Sigmoid colon (tissue), 7 donors: Measurements from ENCODE around the gene UVRAG. TPM values are rescaled to one million over a fixed set of nuclear protein-coding genes. Genes with fewer than 3 reads are reported as not detected.

Experiments used
- DNase-seq: peaks from one replicate; pipeline ENCODE4 v3.0.0-alpha.2; 2019
- H3K27ac ChIP-seq, 4 donors: fragments of 200-600 bp; sonication (generic); one replicate each; pipeline ENCODE4 v1.5.1; 2016 to 2019; ENCODE audit warnings: mild to moderate bottlenecking in 1 of 4
- H3K27me3 ChIP-seq, 3 donors: fragments of 200-600 bp; sonication (generic); one replicate each; pipeline ENCODE4 v1.5.1; 2019; ENCODE audit warnings: mild to moderate bottlenecking in 1 of 3
- H3K36me3 ChIP-seq, 4 donors: fragments of 200-600 bp; sonication (generic); one replicate each; pipeline ENCODE4 v1.5.1; 2016 to 2019
- H3K4me1 ChIP-seq, 4 donors: fragments of 200-600 bp; sonication (generic); one replicate each; pipeline ENCODE4 v1.5.1; 2017 to 2019
- H3K4me3 ChIP-seq, 4 donors: fragments of 200-600 bp; sonication (generic); one replicate each; pipeline ENCODE4 v1.5.1; 2017 to 2019; ENCODE audit warnings: mild to moderate bottlenecking in 2 of 4, moderate library complexity in 1 of 4
- H3K9me3 ChIP-seq, 4 donors: fragments of 200-600 bp in 3 of 4; sonication (generic) in 3 of 4; one replicate each; pipeline versions ENCODE4 v1.5.1 to v1.6.1; 2013 to 2019
- EP300 ChIP-seq, 4 donors: sonication (generic); formaldehyde crosslinking; IDR thresholded peaks; one replicate each; pipeline ENCODE4 v1.6.1; 2017; ENCODE audit warnings: antibody characterized with exemption in 4 of 4
- POLR2A ChIP-seq, 2 donors: fragments of 450-650 bp; IDR thresholded peaks; one replicate each; pipeline ENCODE4 v1.6.1; 2016; ENCODE audit warnings: antibody characterized with exemption in 2 of 2, mild to moderate bottlenecking in 2 of 2, moderate library complexity in 2 of 2
- POLR2AphosphoS5 ChIP-seq, 4 donors: sonication (generic); formaldehyde crosslinking; IDR thresholded peaks; one replicate each; pipeline ENCODE4 v1.6.1; 2017; ENCODE audit warnings: antibody characterized with exemption in 4 of 4
- WGBS, 2 donors: extraction: QIAGEN DNeasy Blood & Tissue Kit; methylation state at CpG; one replicate each; pipeline ENCODE4 v1.1.7; 2013; 5-methylcytosine and 5-hydroxymethylcytosine counted together
- intact Hi-C: fragments of 100-400 bp; cut with DNase I; formaldehyde crosslinking; loops from one replicate; pipeline ENCODE4 v1.15.1; 2023
- polyA plus RNA-seq, 3 donors: library from polyadenylated mRNA; stranded (reverse); fragments of 200-250 nt; gene quantifications; one replicate each; pipeline ENCODE4 v1.2.3, GENCODE V29; 2013
- total RNA-seq, 4 donors: library from RNA; depleted of rRNA; stranded (reverse); fragments of >200 nt; gene quantifications; one replicate each; pipeline ENCODE4 v1.1.0, GENCODE V29; 2016
- TF ChIP-seq, protein P1 (sequence below), 4 experiments: fragments of 450-650 bp in 3 of 4; fragments of 200-600 bp in 1 of 4; IDR thresholded peaks; one replicate each; pipeline ENCODE4 v1.5.1; 2016 to 2019; ENCODE audit warnings: antibody characterized with exemption in 4 of 4, mild to moderate bottlenecking in 3 of 4, moderate library complexity in 2 of 4
- donor health status: healthy with polysubstance abuse.
- donor health status: Bipolar disorder and iron deficiency.
- donor health status: healthy.

Gene UVRAG
- total and polyA plus RNA-seq, 7 donors = 4.9 to 43.2 (median 29.3) TPM

DNA sequence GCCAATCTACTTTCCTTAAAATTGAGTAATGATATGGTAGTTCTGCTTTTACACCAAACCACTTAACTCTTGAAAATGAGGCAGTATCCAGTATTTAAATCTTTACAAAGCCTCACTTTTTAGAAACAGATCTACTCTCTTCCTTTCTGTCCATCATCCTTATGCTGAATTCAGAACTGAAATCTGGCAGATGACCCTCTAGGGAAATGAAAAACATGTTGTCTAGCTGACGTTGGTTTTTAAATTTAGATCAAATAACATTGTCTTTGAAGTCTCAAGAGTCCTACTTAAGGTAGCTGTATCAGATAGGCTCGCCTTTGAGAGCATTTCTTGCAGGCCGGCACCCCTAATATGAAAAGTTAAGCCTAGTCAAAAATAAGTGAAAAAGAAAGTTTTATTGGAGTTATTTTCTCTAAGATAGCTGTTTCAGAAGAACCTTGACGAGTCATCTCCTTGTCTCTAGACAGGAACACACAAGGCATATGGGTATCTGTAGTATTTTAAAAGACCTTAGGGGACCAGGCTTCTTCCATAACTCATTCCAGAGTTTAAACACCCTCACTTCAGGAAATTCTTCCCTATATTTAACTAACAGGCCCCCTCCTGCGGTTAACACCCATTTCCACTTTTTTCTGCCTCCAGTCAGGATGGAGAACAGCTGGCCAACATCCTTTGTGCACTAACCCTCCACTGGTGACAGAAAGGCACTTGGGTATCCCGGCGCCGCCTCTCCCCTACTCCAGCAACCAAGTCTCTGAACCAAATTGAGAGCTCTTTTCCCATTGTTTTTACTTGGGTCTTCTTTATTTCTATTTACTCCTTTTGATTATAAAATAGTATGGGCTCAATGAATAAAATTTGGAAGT lies 310.1 kb downstream of the UVRAG start:
- Histone ChIP-seq H3K4me1 (peaks cover 0 to 24% (median 16%) of the 10 kb centered on the region in 4 donors), H3K27me3 (no peaks in the 10 kb centered on the region), H3K4me3 (no peak overlapping the region), H3K27ac (no peak overlapping the region), H3K36me3 (no peaks in the 10 kb centered on the region), H3K9me3 (no peaks in the 10 kb centered on the region)
- 80 to 91% methylated on average over 8 of the region's 8 CpGs for WGBS, 2 donors
- DNase-seq = no peak
- intact Hi-C loops = no loop called here
- TF ChIP-seq, protein P1, sequence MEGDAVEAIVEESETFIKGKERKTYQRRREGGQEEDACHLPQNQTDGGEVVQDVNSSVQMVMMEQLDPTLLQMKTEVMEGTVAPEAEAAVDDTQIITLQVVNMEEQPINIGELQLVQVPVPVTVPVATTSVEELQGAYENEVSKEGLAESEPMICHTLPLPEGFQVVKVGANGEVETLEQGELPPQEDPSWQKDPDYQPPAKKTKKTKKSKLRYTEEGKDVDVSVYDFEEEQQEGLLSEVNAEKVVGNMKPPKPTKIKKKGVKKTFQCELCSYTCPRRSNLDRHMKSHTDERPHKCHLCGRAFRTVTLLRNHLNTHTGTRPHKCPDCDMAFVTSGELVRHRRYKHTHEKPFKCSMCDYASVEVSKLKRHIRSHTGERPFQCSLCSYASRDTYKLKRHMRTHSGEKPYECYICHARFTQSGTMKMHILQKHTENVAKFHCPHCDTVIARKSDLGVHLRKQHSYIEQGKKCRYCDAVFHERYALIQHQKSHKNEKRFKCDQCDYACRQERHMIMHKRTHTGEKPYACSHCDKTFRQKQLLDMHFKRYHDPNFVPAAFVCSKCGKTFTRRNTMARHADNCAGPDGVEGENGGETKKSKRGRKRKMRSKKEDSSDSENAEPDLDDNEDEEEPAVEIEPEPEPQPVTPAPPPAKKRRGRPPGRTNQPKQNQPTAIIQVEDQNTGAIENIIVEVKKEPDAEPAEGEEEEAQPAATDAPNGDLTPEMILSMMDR (IDR thresholded peaks at IDR 0.05) = no peak
- no peak for TF ChIP-seq POLR2AphosphoS5 (IDR thresholded peaks at IDR 0.05)
- no peak for TF ChIP-seq POLR2A (IDR thresholded peaks at IDR 0.05)
- no peak for TF ChIP-seq EP300 (IDR thresholded peaks at IDR 0.05)

DNA sequence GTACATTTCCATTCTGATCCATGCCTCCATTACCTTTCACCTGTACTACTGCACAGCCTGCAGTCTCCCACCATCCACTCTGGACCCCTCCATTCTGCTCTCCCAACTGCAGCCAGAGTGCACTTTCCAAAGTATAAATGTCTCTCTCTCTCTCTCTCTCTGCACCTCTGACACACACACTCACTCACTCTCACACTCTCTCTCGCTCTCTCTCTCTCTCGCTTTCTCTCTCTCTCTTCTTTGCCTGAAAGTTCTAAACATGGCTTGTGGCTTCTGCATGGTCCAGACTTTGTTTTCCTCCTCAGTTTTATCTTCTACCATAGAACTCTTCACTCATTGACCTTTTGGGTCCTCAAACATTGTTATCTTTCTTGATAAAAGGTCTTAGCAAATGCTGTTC lies 314.7 kb downstream of the UVRAG start:
- H3K9me3 ChIP-seq = no peaks in the 10 kb centered on the region
- no peak overlapping the region for H3K27ac ChIP-seq
- H3K4me3 ChIP-seq = no peak overlapping the region
- DNase-seq = no peak
- TF ChIP-seq, protein P1 (IDR thresholded peaks at IDR 0.05) = no peak
- WGBS, 2 donors = 95 to 97% methylated on average over 2 of the region's 2 CpGs
- H3K36me3 ChIP-seq = no peaks in the 10 kb centered on the region
- H3K27me3 ChIP-seq = no peaks in the 10 kb centered on the region
- intact Hi-C loops = no loop called here
- peaks cover 0 to 29% (median 19%) of the 10 kb centered on the region in 4 donors for H3K4me1 ChIP-seq

DNA sequence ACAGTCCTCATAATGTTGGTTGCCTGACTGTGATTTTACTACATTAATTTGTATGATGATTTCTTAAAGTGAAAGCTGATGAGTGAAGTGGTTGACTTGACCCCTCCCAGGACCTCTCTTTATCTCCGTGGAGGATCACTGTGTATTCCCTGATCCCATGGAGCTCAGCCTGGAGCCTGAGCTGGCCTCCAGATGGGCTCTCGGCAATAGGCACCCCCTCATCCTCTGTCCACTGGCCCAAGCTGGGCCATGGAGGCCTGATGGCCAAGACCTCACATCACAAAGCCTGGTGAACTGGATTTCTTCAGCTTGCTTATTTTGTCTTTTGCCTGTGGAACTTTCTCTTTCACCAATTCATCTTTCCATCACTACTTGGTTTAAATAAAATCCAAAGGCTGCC lies 316.1 kb downstream of the UVRAG start:
- no peak for DNase-seq
- peak overlapping the region in 3 of 4 donors; percentile 11 to 55 (median 12) for H3K27ac ChIP-seq
- peaks cover 0 to 7% (median 0%) of the 10 kb centered on the region in 4 donors for H3K36me3 ChIP-seq
- H3K27me3 ChIP-seq = no peaks in the 10 kb centered on the region
- no peaks in the 10 kb centered on the region for H3K9me3 ChIP-seq
- peaks cover 0 to 29% (median 19%) of the 10 kb centered on the region in 4 donors for H3K4me1 ChIP-seq
- 84 to 86% methylated on average over 2 of the region's 2 CpGs for WGBS, 2 donors
- TF ChIP-seq EP300 (IDR thresholded peaks at IDR 0.05) (no peak), POLR2AphosphoS5 (IDR thresholded peaks at IDR 0.05) (no peak), POLR2A (IDR thresholded peaks at IDR 0.05) (no peak)
- TF ChIP-seq, protein P1 (IDR thresholded peaks at IDR 0.05) = no peak
- intact Hi-C loops = no loop called here
- H3K4me3 ChIP-seq = no peak overlapping the region

DNA sequence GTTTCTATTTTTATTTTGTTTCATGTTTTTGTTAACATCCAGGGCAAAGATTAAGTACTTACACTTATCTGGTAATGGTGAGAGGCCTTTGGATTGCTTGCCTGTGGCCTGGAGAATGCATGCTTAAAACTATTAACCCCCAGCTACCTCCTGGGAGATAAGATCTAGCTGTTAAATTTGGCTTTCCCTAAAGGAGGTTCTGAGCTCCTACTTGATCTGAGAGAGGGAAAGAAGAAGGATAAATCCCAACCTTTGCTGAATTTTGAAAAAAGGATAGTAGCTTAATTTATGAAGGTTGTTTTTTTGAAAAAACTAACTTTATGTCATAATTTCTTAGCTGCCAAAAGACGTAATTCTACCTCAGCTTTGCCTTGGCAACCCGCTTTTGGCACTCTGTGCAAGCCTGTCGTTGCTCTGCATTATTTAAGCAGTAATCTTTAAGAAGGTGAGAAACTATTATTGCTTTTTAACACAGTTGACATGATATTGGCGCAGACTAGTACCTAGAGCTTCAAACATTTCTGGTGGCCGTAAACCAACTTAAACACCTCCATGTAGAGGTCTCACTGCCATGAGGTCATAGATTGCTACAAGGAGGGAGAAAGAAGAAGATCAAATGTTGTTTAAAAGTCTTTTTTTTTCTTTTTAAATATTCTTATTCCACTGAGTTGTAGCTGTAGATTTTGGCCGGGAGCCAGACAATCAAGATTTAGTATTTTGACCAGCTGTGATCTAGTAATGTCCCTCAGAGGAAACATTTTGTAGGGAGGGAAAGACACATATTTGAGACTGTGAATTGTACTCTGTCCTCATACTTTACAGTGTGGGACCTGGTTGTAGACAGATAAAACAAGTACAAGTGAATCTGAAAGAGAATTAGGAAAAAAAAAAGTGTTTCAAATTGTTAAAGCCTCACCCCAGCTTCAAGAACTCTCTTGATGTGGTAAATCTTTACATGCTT lies 316.9 kb downstream of the UVRAG start:
- Histone ChIP-seq H3K27me3 (no peaks in the 10 kb centered on the region), H3K4me3 (no peak overlapping the region), H3K36me3 (peaks cover 0 to 7% (median 0%) of the 10 kb centered on the region in 4 donors), H3K9me3 (no peaks in the 10 kb centered on the region), H3K27ac (peak overlapping the region in 3 of 4 donors; percentile 11 to 55 (median 12)), H3K4me1 (peaks cover 0 to 29% (median 19%) of the 10 kb centered on the region in 4 donors)
- intact Hi-C loops = no loop called here
- no peak for DNase-seq
- 74 to 75% methylated on average over 6 of the region's 6 CpGs for WGBS, 2 donors
- TF ChIP-seq, protein P1 (IDR thresholded peaks at IDR 0.05) = no peak
- no peak for TF ChIP-seq POLR2A (IDR thresholded peaks at IDR 0.05)
